Measurements from ENCODE around the gene HHATL. TPM values are rescaled to one million over a fixed set of nuclear protein-coding genes. Genes with fewer than 3 reads are reported as not detected.

HHATL gene
- total RNA-seq, 1 experiment from 2014 or later = not detected

GRCh38 chr3:42662037-42662812 is 40.4 kb downstream of the HHATL start:
- no peak overlapping the region for H3K4me3 ChIP-seq (ENCODE audit: low read depth in 2 of 2, low read length in 2 of 2)
- no peaks in the 10 kb centered on the region for H3K27me3 ChIP-seq (ENCODE audit: control insufficient read depth, insufficient read depth, low read length)
- ATAC-seq = no peak
- H3K36me3 ChIP-seq (ENCODE audit: control insufficient read depth, insufficient read depth, low read length) = no peaks in the 10 kb centered on the region
- TF ChIP-seq SIN3A (IDR thresholded peaks at IDR 0.05; ENCODE audit: borderline replicate concordance, insufficient read depth, low read depth, low read length) (no peak), POLR2AphosphoS5 (IDR thresholded peaks at IDR 0.05; ENCODE audit: low read depth, low read length) (no peak), CTCF (IDR thresholded peaks at IDR 0.05) (no peak), REST (IDR thresholded peaks at IDR 0.05; ENCODE audit: insufficient read depth in 1 of 2, low read depth in 2 of 2, low read length in 1 of 2) (no peak), TCF7L2 (IDR thresholded peaks at IDR 0.05; ENCODE audit: low read depth, low read length) (no peak)
- POLR2A ChIA-PET = no interaction called here
- H3K9me3 ChIP-seq (ENCODE audit: control insufficient read depth, insufficient read depth, low read depth, low read length) = no peaks in the 10 kb centered on the region
- no peak overlapping the region for H3K27ac ChIP-seq (ENCODE audit: low read length)
- intact Hi-C loops (cut with micrococcal nuclease; ENCODE audit: unreplicated experiment) = no loop called here
- no peaks in the 10 kb centered on the region for H3K4me1 ChIP-seq (ENCODE audit: control insufficient read depth, insufficient read depth, low read length)
- DNase-seq (ENCODE audit: low read depth, low spot score) = no peak
- no TSS peak for BruUV-seq (replicated peaks)
- CTCF ChIA-PET = no interaction called here
- in situ Hi-C loops (cut with HindIII; ENCODE audit: low pct_unique_long_range_greater_than_20kb, low sequenced_read_pairs) = no loop called here

- H3K4me3 ChIP-seq (ENCODE audit: low read depth in 2 of 2, low read length in 2 of 2) = no peak overlapping the region
- no peaks in the 10 kb centered on the region for H3K4me1 ChIP-seq (ENCODE audit: control insufficient read depth, insufficient read depth, low read length)
- no peak for DNase-seq (ENCODE audit: low read depth, low spot score)
- ATAC-seq = no peak
- CTCF ChIA-PET = no interaction called here
- H3K9me3 ChIP-seq (ENCODE audit: control insufficient read depth, insufficient read depth, low read depth, low read length) = no peaks in the 10 kb centered on the region
- POLR2A ChIA-PET = no interaction called here
- no peak overlapping the region for H3K27ac ChIP-seq (ENCODE audit: low read length)
- no peaks in the 10 kb centered on the region for H3K27me3 ChIP-seq (ENCODE audit: control insufficient read depth, insufficient read depth, low read length)
- no peaks in the 10 kb centered on the region for H3K36me3 ChIP-seq (ENCODE audit: control insufficient read depth, insufficient read depth, low read length)
- intact Hi-C loops (cut with micrococcal nuclease; ENCODE audit: unreplicated experiment) (no loop called here), in situ Hi-C loops (cut with HindIII; ENCODE audit: low pct_unique_long_range_greater_than_20kb, low sequenced_read_pairs) (no loop called here)
- TF ChIP-seq POLR2AphosphoS5 (IDR thresholded peaks at IDR 0.05; ENCODE audit: low read depth, low read length) (no peak), REST (IDR thresholded peaks at IDR 0.05; ENCODE audit: insufficient read depth in 1 of 2, low read depth in 2 of 2, low read length in 1 of 2) (no peak), CTCF (IDR thresholded peaks at IDR 0.05) (no peak), TCF7L2 (IDR thresholded peaks at IDR 0.05; ENCODE audit: low read depth, low read length) (no peak), SIN3A (IDR thresholded peaks at IDR 0.05; ENCODE audit: borderline replicate concordance, insufficient read depth, low read depth, low read length) (no peak)
- no TSS peak for BruUV-seq (replicated peaks)
Observed at GRCh38 chr3:42661593-42662022, 41.0 kb downstream of the HHATL start.

All from Panc1 (cell line).